ENCODE measurements around the gene SLC14A1.

DNA sequence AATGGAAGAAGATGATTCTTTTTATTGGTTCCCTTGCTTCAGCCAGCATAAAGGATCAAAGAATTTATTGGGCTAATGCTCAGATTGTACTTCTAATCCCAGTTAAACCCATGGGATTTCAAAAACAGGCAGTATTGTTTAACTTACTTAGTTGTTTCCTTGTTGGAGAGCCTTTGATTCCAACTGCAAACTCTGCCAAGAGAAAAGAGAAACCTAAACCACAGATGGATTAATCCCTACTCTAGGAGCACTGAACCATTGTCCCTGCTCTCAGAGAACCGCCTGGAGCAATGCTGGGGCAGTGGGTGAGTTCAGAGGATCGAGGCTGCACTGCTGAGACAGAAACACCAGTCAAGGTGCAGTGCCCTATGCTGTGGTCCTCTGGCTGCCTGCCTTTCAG, 56.6 kb downstream of the SLC14A1 start:
- TF ChIP-seq GATA2 (IDR thresholded peaks at IDR 0.05; ENCODE audit: low read depth, low read length), result no peak
- no peak for TF ChIP-seq GATA3 (IDR thresholded peaks at IDR 0.05; ENCODE audit: low read depth, low read length)
